ENCODE measurements around the gene FOXN1. TPM values are rescaled to one million over a fixed set of nuclear protein-coding genes. Genes with fewer than 3 reads are reported as not detected.

FOXN1 gene
- total and polyA plus RNA-seq, 2 of the 13 experiments (the other 11 are each of a cell fraction or from before 2014, with no cell fraction given): 0.01 TPM; not detected in 1

GRCh38 chr17:28499364-28499664, 6.8 kb upstream of the FOXN1 start (continued):
- TF ChIP-seq, protein P1, sequence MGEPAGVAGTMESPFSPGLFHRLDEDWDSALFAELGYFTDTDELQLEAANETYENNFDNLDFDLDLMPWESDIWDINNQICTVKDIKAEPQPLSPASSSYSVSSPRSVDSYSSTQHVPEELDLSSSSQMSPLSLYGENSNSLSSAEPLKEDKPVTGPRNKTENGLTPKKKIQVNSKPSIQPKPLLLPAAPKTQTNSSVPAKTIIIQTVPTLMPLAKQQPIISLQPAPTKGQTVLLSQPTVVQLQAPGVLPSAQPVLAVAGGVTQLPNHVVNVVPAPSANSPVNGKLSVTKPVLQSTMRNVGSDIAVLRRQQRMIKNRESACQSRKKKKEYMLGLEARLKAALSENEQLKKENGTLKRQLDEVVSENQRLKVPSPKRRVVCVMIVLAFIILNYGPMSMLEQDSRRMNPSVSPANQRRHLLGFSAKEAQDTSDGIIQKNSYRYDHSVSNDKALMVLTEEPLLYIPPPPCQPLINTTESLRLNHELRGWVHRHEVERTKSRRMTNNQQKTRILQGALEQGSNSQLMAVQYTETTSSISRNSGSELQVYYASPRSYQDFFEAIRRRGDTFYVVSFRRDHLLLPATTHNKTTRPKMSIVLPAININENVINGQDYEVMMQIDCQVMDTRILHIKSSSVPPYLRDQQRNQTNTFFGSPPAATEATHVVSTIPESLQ (CRISPR knock-in tag; conservative IDR thresholded peaks at IDR 0.05): no peak

DNA sequence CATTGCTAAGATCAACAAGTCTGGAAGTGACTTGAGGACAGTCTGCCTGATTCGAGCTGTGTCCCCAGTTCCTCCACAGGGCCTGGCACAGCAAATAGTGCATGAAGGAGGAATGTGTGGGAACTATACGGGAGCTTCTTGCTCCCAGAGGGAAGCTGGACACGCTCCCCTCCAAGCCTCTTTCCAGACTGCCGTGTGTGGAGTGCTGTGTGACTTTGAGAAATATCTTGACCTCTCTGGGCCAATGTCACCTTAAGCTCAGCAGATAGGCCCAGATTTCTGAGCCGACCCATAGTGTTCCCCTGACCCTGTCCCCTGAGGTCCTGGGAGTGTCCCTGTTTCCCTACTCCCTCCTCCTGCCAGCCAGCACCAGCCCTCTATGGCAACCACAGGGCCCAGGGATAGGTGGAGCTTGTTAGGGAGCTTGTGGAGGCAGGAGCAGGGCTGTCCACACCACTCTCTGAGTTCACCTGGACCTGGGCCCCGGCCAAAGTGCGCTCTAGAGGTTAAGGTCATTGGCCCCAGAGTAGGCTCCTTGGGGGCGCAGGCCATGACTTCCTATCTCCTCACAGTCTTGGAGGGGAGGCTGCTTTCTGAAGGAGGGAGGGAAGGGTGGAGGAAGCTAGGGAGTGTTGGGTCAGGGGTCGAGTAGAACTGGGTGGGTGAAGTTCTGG, 6.3 kb upstream of the FOXN1 start:
- H3K4me1 ChIP-seq (ENCODE audit: insufficient read depth, low read length): no peaks in the 10 kb centered on the region
- H3K27ac ChIP-seq (ENCODE audit: extremely low read length, insufficient read depth, low read length): no peak overlapping the region
- ChIA-PET CTCF (ENCODE audit: low intra/inter-chr PET ratio, low total read pairs) (no interaction called here), POLR2A (no interaction called here)
- H3K4me3 ChIP-seq (replicated peaks in 1 of 3; ENCODE audit: insufficient read depth in 1 of 3, low read depth in 2 of 3, low read length in 3 of 3): no peak overlapping the region
- FAIRE-seq (no peak), DNase-seq (ENCODE audit: low spot score) (no peak), ATAC-seq (no peak)
- no peaks in the 10 kb centered on the region for H3K36me3 ChIP-seq (replicated peaks in 1 of 2; ENCODE audit: control insufficient read depth in 1 of 2, insufficient read depth in 2 of 2, low read length in 2 of 2)
- BruUV-seq (replicated peaks): no TSS peak
- no peak overlapping the region for H3K9ac ChIP-seq (ENCODE audit: insufficient read depth, low read depth, low read length)
- H3K9me3 ChIP-seq (ENCODE audit: low read length): no peaks in the 10 kb centered on the region
- H3K27me3 ChIP-seq (ENCODE audit: control insufficient read depth in 1 of 2, insufficient read depth in 2 of 2, low read length in 2 of 2): peaks cover 1 to 21% of the 10 kb centered on the region in 2 experiments; a peak in 3 of 5 replicates
- H3K4me2 ChIP-seq (ENCODE audit: low read depth, low read length): no peak overlapping the region
- TF ChIP-seq ZNF768 (CRISPR knock-in tag; IDR thresholded peaks at IDR 0.05): peak; percentile 95
- TF ChIP-seq, protein P2, sequence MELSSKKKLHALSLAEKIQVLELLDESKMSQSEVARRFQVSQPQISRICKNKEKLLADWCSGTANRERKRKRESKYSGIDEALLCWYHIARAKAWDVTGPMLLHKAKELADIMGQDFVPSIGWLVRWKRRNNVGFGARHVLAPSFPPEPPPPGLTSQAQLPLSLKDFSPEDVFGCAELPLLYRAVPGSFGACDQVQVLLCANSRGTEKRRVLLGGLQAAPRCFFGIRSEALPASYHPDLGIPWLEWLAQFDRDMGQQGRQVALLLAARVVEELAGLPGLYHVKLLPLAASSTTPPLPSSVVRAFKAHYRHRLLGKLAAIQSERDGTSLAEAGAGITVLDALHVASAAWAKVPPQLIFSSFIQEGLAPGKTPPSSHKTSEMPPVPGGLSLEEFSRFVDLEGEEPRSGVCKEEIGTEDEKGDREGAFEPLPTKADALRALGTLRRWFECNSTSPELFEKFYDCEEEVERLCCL (CRISPR knock-in tag; IDR thresholded peaks at IDR 0.05; ENCODE audit: borderline replicate concordance): no peak
- intact Hi-C loops (cut with micrococcal nuclease; ENCODE audit: unreplicated experiment) (no loop called here), in situ Hi-C loops (cut with HindIII; ENCODE audit: extremely low pct_ligation_motif_present, low pct_unique_long_range_greater_than_20kb) (loop anchor here (5.0 kb wide), 1 partner anchor 32 kb away; no protein-coding TSS in a partner anchor)
- no peak overlapping the region for H2AFZ ChIP-seq (ENCODE audit: low read length)
- H3K79me2 ChIP-seq (ENCODE audit: insufficient read depth, low read length): no peaks in the 10 kb centered on the region
- 38% methylated on average over 9 of the region's 9 CpGs for WGBS (ENCODE audit: low lambda C conversion rate)
- H4K20me1 ChIP-seq (ENCODE audit: insufficient read depth, low read length): no peaks in the 10 kb centered on the region

Data from HepG2 (cell line).